GM18511 (cell line): ENCODE results near the gene CROCC2.

Experiments
- ATAC-seq: cut with Tn5 transposase; IDR thresholded peaks from one replicate; pipeline ENCODE4 v1.9.1; 2021; ENCODE audit warnings: mild to moderate bottlenecking, moderate library complexity; ENCODE audit not compliant: unreplicated experiment

Gene CROCC2

DNA sequence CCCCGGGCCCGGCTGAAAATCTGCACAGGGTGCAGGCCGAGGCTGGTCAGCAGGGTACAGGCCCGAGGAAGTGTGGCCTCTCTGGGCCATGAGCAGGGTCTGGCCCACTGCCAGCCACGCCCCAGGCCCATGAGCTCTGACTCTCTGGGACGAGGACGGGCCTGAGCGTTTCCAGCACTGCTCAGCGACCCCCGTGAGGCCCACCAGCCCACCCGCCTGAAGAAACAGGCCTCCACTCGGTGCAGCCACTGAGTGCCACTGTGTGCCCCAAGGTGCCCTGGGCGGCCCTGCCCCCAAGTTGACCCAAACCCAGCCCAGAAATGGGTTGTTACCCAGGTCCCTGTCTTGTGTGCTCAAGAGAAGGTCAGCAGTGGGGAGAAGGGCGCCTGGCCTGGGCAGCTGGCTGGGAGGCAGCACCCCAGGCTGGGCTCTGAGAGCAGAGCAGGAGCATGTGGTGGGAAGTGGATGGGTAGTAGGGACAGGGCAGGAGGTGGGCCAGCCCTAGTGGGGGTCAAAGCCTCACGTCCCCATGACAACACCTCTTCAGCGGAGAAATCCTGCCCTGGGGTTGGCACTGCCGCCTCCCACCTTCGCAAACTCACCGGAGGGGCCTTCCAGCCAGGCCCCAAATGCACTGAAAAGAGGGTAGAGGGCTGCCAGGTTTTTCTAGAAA is 90.2 kb downstream of the CROCC2 start:
- ATAC-seq = no peak

DNA sequence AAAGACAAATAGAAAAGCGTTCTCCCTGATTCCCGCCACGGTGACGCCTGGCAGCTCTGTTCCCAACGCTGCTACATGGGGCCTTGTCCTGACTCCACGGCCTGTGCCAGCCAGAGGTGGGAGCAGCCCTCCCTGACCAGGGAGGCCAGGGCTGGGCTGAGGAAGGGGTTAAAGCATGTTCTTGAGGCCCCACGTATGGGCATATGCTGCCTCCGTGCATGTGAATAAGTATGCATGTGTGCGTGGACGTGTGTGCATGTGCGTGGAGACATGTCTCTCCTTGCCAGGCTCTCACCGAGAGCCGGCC is 90.7 kb downstream of the CROCC2 start:
- no peak for ATAC-seq

DNA sequence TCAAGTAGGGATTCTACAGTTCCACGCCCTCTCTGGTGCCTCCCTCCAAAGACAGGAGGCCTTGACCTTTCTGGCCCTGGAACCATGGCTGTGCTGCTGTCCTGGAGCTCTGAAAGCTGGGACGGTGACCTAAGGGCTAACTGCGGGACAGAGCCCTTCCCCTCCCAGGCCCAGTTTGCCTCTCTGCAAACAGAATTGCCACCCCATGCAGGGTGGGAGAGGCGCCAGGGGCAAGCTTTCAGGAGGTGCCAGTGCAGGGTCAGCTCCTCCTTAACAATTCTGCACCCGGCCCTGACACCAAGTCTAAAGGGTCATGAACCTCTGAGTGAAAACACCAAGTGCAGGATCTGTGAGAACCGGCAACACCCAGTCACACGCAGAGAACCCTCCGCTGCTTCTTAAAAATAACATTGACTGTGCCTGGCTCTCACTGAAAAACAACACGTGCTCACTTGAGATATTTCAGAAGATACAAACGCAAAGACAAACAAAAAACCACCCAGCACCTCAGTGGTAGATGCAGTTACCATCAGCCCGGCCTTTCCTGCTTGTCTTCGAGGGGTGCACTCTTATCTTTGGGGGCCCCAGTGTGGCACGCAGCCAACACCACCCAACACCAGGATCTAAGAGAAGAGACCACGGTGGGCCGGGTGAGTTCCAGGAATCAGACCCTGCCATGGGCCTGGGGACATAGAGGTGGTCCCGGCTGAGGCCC is 91.2 kb downstream of the CROCC2 start:
- no peak for ATAC-seq

DNA sequence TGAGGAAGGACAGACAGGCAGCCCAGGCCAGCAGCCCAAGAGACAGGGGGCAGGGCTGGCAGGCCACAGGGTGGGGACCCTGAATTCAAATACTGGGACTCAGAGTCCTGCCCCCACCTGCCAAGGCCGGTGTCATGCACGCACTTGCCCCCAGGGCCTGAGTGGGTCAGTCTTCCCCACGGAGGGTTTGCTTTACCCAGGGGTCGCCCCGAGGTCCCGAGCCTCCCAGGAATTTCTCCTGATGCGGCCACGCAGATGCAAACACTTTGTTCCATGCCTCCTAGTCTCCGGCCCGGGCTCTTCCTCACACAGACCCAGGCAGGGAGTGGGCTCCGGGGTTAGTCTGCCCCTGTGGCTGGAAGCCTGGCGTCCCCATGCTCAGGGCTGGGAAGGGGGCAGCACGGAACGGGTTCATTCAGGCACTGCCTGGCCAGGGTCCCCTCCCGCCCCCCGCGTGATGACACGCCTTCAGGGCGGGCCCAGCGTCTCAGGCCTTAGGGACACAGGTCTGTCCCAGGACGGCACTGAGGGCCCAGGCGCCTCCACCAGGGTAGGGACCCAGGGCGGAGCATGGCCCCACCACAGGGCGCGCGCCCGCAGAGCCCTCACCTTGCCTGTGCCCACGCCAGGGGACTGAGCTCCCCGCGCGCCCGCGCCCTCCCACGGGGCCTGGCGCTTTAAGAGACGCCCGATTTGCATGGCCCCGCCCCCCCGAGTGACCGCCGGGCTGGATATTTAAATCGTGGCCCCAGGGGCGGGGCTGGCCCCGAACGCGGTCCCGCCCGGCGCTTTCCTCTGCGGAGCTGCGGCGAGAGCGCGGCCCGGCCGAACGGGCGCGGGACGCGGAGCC is 91.9 kb downstream of the CROCC2 start, which contains the start of gene SNED1:
SNED1 (plus strand) TSS at position 763 of the 850 bp plus-strand sequence. CDS start 220 bp downstream, outside the sequence.
- no peak for ATAC-seq

DNA sequence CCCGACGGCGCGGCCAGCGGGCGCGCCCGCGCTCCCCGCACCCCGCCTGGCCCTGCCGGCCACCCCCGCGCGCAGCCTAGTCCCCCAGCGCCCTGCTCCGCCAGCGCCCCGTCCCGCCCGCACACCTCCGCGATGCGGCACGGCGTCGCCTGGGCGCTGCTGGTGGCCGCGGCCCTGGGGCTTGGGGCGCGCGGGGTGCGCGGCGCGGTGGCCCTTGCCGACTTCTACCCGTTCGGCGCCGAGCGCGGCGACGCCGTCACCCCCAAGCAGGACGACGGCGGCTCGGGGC is 92.5 kb downstream of the CROCC2 start:
- no peak for ATAC-seq

DNA sequence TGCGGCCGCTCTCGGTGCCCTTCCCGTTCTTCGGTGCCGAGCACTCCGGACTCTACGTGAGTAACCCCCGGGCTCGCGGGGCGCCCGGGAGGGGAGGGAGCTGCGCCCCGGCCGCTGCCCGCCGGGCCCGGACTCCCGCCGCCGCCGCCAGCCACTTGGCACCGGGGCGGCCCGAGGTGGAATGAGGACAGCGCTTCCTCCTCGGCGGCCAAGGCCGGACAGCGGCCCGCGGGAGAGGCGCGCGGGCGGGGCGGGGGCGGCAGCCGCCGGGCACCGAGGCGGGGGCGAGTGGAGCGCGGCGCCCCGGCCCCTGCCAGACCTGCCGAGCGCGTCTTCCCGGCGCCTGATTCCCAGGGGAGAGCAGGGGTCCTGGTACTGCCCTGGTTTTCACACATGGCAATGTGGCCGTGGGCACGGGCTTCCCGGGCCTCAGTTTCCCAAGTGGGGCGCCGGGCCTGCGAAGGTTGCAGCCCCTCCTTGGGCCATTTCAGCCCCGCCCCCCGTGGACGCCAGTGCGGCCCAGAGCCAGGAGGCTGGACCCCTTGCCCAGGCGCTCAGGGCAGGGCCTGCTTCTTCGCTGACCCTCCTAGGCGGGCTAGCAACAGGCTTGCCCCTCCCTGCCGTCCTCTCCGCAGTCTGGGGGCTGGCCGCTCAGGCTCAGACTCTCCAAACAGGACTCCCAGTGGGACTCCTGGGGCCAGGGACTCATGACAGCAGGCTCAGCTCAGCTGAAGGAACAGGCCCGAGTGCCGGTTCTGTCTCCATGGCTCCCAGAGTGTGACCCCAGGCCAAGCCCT is 93.1 kb downstream of the CROCC2 start:
- ATAC-seq = no peak

DNA sequence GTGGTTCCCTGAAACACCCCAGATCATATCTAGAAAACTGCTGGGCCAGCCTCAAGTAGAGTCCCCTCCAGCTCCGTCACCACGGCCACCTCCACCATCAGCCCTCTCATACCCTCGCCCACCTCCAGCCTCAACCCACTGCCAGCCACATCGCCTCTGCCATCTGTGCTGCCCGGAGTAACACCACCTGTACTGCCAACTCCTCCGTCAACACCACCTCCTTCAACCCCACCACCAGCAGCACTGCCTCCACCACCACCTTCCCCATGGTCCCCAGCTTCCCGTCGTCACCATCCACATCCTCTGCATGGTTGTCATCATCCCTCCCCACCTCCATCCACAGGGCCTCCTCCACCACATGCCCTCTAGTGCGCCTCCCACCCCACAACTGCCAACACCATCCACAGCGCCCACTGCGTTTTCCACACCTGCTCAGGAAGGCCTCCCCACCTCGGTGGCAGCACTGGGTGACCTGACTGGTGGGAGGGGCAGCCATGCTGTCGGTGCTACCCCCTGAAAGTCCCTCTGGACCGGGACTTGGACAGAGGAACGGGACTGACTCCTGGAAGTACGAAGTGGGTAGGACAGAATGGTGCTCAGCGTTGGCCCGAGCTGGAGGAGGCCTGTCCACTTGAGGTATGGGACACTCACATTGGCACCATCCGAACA is 93.9 kb downstream of the CROCC2 start:
- no peak for ATAC-seq

DNA sequence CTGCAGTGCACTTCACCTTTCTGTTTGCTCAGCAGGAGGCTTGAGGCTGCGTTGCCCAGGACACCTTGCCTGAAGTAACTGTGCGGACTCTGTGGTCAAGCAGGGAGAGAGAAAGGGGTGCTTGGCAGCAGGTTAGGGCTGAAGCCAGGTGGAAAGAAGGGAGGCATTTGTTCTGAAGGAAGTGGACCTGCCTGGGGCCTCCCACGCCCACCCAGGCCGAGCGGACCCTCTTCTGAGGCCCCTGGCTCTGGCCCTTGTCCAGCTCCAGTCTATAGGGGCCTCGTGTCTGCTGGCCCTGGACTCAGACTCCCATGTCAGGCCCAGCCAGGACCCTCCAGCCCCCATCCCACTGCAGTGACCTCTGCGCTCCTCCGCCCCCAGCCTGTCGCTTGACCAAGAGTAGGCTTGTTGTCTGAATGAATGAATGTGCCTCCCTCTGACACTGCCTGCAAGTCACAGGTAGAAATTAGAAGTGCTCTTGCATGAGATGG is 94.7 kb downstream of the CROCC2 start:
- ATAC-seq = no peak

DNA sequence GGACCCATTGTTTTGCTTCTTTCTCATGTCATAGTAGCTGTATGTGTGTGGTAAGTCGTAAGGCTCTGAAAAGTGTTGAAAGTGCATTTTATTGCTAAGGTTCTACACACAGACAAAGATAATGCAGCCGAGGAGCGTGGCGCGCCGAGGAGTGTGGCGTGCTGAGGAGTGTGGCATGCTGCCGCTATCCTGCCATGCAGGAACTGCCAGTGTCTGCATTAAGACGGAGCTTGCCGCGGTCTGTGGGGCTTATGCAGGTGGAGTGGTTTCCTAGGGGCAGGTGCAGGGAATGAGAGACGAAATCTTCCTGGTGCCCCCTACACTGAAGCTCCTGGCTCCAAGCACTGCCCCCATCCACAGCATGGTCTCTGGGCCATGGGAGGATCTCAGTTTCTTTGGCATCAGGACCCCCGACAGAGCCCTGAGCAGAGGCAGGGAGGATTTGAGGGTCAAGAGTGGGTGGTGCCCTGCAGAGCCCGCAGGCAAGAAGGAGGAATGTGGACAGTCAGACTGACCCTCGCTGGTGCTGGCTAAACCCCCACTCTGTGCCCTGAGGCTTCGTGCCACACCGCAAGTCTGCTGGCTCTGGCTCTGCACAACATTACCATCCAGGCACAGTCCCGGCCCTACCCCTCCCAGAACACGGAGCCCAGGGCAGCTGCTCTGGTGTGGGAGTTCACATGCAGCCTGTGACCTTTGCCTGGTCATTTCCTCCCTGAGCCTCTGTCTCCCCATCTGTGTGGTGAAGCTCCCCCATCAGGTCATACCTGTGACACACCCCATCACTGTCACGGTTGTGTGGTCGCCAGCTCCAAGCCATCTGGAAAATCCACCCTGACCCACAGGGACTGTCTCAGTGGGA is 95.5 kb downstream of the CROCC2 start:
- no peak for ATAC-seq

DNA sequence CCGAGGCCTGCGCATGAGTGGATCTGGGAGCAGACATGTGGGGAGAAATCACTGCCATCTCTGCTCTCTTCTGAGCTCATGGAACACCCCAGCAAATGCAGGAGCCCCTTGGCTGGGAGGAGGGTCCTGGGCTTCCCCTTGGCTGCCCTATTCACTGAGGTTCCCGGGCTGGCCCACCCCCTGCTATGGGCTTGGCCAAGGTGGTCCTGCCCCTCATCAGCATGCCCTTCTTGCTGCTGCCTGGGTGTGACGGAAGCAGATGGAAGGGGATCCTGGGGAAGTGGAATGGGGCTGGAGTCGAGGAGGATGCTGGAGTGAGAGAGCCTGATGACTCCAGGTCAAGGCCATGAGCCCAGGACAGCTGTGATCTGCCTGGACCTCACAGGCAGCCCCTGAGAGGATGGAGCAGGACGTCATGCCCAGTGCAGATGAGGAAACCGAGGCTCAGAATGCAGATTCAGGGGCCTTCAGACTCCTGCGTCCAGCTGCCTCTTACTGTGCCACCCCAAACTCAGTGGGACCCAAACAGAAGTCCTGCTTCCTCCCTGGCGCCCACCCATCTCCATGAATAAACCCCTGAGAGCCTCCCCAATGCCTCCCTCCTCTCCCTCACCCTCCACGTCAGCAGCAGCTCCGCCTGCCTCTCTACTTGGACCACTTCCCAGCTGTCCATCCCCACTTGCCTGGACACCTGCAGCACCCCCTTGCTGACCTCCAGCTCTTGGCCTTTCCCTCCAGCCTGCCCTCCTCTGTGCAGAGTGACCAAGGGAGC is 96.3 kb downstream of the CROCC2 start:
- no peak for ATAC-seq

DNA sequence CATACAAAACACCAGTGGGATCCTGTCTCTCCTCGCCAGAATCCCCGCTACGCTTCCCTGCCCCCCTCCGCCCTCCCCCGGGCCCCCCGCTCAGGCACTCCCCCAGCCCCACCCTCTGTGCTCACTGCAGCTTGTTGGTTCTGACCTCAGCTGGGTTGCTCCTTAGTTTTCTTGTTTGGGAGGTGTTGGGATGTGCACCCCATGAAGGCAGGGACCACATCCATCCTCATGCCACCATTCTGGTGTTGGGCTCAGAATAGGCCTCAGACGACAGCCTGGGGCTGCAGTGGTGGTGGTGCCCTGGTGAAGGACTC is 96.9 kb downstream of the CROCC2 start:
- ATAC-seq = no peak

DNA sequence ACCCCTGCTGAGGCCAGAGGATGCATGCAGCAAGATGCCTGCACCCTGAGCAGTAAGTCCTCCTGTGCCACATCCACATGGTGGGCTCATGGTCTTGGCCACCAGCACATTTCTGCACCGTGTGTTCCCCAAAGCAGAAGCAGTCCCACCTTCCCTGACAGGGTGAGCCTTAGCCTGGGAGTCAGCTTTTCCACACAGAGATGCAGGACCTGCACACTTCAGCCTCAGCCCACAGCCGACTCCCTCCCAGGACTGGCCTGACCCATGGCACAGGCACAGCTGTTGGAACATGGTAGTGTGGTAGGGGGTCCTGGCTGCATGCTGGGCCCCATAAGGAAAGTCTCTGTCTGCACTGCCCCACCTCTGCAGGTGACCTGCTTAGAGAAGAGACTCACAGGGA is 97.2 kb downstream of the CROCC2 start:
- ATAC-seq = no peak

DNA sequence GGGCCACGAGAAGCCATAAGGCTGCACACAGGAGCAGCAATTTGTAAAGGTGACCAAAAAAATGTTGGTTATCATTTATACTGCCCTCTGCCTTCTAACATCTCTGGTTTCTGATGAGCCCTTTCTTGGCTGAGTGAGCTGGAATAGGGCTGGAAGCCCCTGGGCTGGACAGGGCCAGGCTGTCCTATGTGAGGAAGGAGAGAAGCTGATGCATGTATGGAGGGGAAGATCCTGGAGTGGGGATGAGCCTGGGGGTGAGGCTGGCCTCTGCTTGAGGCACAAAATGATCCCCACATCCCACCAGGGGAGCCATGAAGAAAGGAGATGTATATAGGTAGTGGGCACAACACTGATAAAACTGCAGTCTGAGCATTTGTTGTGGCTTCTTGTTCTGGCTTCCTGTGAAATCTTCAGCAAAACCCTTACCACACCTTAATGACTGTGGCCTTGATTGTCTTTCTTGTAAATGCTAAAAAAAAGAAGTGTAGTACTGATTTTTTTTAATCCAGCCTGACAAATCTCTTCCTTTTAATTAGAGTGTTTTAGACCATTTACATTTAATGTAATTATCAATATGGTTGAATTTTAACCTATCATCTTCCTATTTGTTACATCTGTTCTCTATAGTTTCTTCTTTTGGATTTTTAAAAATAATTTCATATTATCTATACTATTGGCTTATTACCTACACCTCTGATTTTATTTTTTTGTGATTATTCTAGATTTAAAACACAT is 97.9 kb downstream of the CROCC2 start:
- no peak for ATAC-seq

DNA sequence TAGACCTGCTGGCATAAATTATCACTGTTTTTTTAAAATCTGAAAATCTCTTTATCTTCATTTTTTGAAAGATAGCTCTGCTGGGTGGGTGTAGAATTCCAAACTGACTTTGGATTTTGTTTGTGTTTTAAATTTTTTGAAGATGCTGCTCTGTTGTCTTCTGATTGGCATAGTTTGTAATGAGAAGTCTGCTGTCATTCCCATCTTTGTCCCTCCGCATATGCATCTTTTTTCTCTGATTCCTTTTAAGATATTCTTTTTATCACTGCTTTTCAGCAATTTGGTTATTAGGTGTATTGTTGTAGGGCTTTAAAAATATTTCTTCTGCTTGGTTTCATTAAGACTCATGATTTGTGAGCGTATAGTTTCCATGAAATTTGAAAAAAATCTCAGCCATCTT is 99.4 kb downstream of the CROCC2 start:
- ATAC-seq = no peak

DNA sequence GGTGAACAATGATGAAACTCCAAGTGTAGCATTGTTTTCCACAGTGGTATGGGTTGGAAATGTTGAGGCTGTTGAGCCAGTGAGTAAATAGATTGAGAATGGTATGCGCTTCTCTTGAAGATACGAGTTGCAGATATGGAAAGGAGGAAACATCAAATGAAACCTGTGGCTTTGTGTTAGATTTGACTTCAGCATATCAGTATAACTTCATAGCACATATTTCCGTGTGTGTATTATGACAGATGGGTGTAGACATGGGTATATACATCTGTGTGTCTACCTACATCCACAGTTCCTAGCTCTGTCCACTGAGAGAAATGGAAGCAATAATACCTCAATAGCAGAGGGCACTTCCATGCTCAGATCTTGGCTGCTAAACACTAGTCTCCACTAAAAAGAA is 100.3 kb downstream of the CROCC2 start:
- no peak for ATAC-seq

DNA sequence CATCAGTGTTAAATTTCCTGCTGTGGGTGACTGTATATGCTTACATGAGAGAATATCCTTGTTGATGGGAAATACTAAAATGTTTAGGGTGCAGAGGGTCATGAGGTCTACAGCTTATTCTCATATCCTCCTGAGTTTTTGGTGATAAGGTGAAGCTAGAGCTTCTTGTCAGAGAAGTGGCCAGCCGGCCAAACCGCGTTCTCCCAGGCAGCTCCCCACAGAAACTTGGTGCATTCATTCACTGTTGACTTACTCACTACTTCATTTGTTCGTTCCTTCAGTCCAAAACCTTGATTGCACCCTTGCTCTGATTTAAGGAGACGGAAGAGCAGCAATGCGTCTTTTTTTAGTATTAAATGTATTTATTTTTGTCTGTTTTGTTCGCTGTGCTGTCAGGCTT is 101.0 kb downstream of the CROCC2 start:
- ATAC-seq = no peak

DNA sequence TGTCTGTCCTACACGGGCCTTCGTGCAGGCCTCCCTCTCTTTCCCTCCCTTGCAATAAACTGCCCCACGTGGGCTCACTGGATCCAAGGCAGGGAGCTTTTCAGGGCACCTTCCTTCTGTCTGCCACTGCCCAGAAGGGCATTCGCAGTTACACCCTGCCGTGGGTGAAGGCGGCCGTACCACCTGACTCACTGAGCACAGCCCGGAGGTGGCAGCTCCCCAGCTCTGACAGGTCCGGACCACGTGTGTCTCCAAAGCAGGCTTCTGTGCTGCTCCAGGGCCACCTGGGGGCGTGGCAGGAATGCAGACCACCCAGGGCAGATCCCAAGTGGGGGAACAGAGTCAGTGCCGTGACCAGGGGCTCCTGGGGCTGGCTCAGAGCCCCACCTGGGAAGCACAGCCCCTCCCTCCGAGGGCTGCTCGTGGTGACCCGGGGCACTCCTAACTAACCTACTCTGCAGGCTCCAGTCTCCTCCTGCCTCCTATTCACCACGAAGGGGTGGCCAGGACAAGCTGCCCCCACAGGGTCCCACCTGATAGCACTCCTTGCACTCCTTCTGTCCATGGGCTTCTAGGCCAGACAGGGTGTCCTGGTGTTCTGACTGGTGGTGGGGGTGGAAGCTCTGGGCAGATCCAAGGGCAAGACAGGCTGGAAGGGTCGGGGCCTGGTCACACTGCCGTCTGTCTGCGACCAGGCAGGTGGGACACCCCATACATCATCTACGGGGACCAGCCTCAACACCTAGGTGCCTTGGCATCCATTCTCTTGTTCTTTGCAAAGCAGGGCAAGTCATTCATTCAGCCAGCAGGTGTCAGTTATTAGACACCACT is 102.0 kb downstream of the CROCC2 start:
- no peak for ATAC-seq

DNA sequence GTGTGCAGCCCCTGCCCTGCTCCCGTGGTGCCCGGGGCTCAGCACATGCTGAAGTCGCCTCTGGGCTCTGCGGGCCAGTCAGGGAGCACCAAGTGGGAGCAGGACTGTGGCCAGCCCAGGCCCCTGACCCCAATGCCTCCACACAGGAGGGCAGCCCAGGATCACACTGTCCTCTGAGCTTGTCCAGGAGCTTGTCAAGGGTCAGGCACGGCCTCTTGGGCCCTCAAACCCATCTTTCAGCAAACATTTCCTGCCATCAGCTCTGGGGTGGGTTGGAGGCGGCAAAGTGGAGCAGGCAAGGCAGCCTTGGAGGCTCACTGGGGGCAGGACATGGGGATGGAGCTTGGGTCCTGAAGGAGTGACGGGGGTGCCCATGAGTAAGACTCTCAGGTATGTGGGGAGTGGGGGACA is 102.6 kb downstream of the CROCC2 start:
- ATAC-seq = no peak
